CD14-positive monocyte (primary cell): Measurements from ENCODE around the gene ANGPTL2. TPM values are rescaled to one million over a fixed set of nuclear protein-coding genes. Genes with fewer than 3 reads are reported as not detected.

Source experiments
- DNase-seq, 3 donors: peaks; one replicate each; pipeline ENCODE4 v3.0.0-alpha.2; 2011 to 2022
- H2AFZ ChIP-seq: 2 replicates; pipeline ENCODE4 v1.6.0; 2012; ENCODE audit warnings: mild to moderate bottlenecking, low read depth, low read length, inconsistent platforms; ENCODE audit not compliant: insufficient read depth, poor library complexity, severe bottlenecking
- H3K27ac ChIP-seq, 2 donors: 1 replicate in 1 of 2; 2 replicates in 1 of 2; pipeline ENCODE4 v1.5.1; 2012 to 2013; ENCODE audit warnings: low read length in 2 of 2, control low read depth in 1 of 2, inconsistent platforms in 1 of 2, low read depth in 1 of 2, mild to moderate bottlenecking in 1 of 2
- H3K27me3 ChIP-seq, 2 donors: one replicate each; pipeline versions ENCODE4 v1.6.0 to v1.6.1; 2011 to 2013; ENCODE audit warnings: low read length in 2 of 2; ENCODE audit not compliant: control insufficient read depth in 2 of 2, insufficient read depth in 2 of 2
- H3K36me3 ChIP-seq, 2 donors: replicated peaks in 1 of 2; 1 replicate in 1 of 2; 2 replicates in 1 of 2; pipeline versions ENCODE4 v1.5.1 to v1.6.1; 2012 to 2013; ENCODE audit warnings: low read length in 2 of 2, control low read depth in 1 of 2, inconsistent platforms in 1 of 2, mild to moderate bottlenecking in 1 of 2; ENCODE audit not compliant: insufficient read depth in 2 of 2, control insufficient read depth in 1 of 2
- H3K4me1 ChIP-seq, 2 donors: 1 replicate in 1 of 2; 2 replicates in 1 of 2; pipeline versions ENCODE4 v1.5.1 to v1.6.1; 2012 to 2013; ENCODE audit warnings: low read length in 2 of 2, control low read depth in 1 of 2, inconsistent platforms in 1 of 2, mild to moderate bottlenecking in 1 of 2, moderate library complexity in 1 of 2; ENCODE audit not compliant: insufficient read depth in 2 of 2, control insufficient read depth in 1 of 2
- H3K4me2 ChIP-seq: replicated peaks from 2 replicates; pipeline ENCODE3; 2012; ENCODE audit warnings: low read length, moderate library complexity, mild to moderate bottlenecking; ENCODE audit not compliant: poor library complexity, severe bottlenecking; ENCODE audit errors: extremely low read depth
- H3K4me3 ChIP-seq, 3 experiments: fragments of 200-600 bp in 1 of 3; sonication (generic) in 1 of 3; replicated peaks in 1 of 3; 1 replicate in 2 of 3; 2 replicates in 1 of 3; pipeline ENCODE4 v1.5.1; 2011 to 2013; ENCODE audit warnings: low read length in 3 of 3, mild to moderate bottlenecking in 3 of 3, control low read depth in 2 of 3, low read depth in 2 of 3, inconsistent platforms in 1 of 3, moderate library complexity in 1 of 3
- H3K79me2 ChIP-seq: 2 replicates; pipeline ENCODE4 v1.6.0; 2012; ENCODE audit warnings: mild to moderate bottlenecking, control low read depth, inconsistent platforms, low read length, moderate library complexity; ENCODE audit not compliant: insufficient read depth
- H3K9ac ChIP-seq: 2 replicates; pipeline ENCODE4 v1.6.0; 2017; ENCODE audit warnings: low read length, mild to moderate bottlenecking; ENCODE audit not compliant: insufficient read depth, poor library complexity, severe bottlenecking
- H3K9me3 ChIP-seq, 2 donors: replicated peaks in 1 of 2; 1 replicate in 1 of 2; 2 replicates in 1 of 2; pipeline versions ENCODE4 v1.5.1 to v1.6.1; 2012 to 2013; ENCODE audit warnings: low read length in 2 of 2, control low read depth in 1 of 2; ENCODE audit not compliant: control insufficient read depth in 1 of 2, insufficient read depth in 1 of 2
- H4K20me1 ChIP-seq: 2 replicates; pipeline ENCODE4 v1.6.0; 2012; ENCODE audit warnings: mild to moderate bottlenecking, low read length, control low read depth, moderate library complexity; ENCODE audit not compliant: insufficient read depth
- H3K27ac Mint-ChIP-seq, 7 donors: one replicate each; pipeline ENCODE4 v1.8.0; 2020; ENCODE audit warnings: mild to moderate bottlenecking in 7 of 7, mixed read lengths in 7 of 7, moderate library complexity in 6 of 7, inconsistent platforms in 2 of 7
- H3K27me3 Mint-ChIP-seq, 3 donors: one replicate each; pipeline ENCODE4 v1.8.0; 2021 to 2022; ENCODE audit warnings: low read depth in 3 of 3, mild to moderate bottlenecking in 3 of 3, mixed read lengths in 3 of 3, moderate library complexity in 3 of 3, inconsistent platforms in 1 of 3
- H3K36me3 Mint-ChIP-seq, 2 donors: one replicate each; pipeline ENCODE4 v1.8.0; 2020; ENCODE audit warnings: mixed read lengths in 2 of 2, inconsistent platforms in 1 of 2, mild to moderate bottlenecking in 1 of 2
- H3K4me1 Mint-ChIP-seq: one replicate; pipeline ENCODE4 v1.8.0; 2020; ENCODE audit warnings: mild to moderate bottlenecking, mixed read lengths
- H3K4me3 Mint-ChIP-seq, 2 donors: one replicate each; pipeline ENCODE4 v1.8.0; 2020; ENCODE audit warnings: mild to moderate bottlenecking in 2 of 2, mixed read lengths in 2 of 2, moderate library complexity in 1 of 2
- H3K9me3 Mint-ChIP-seq, 7 donors: one replicate each; pipeline ENCODE4 v1.8.0; 2020 to 2022; ENCODE audit warnings: mixed read lengths in 7 of 7, mild to moderate bottlenecking in 6 of 7, moderate library complexity in 6 of 7, inconsistent platforms in 2 of 7
- CTCF ChIP-seq: fragments of 200-600 bp; IDR thresholded peaks from one replicate; pipeline ENCODE4 v1.8.0; 2022; ENCODE audit warnings: antibody characterized with exemption, mild to moderate bottlenecking
- WGBS: methylation state at CpG from one replicate; pipeline ENCODE4 v1.1.5; 2013; ENCODE audit warnings: missing lambda C conversion rate; ENCODE audit not compliant: insufficient coverage; 5-methylcytosine and 5-hydroxymethylcytosine counted together
- intact Hi-C, 2 donors: fragments of 100-400 bp; cut with micrococcal nuclease; formaldehyde crosslinking; loops; one replicate each; pipeline versions ENCODE4 v1.15.0 to v1.15.1; 2023
- polyA plus RNA-seq, 3 donors: library from polyadenylated mRNA; depleted of rRNA in 1 of 3; unstranded in 2 of 3; stranded (reverse) in 1 of 3; fragments of 300-500 nt in 2 of 3; fragments of >200 nt in 1 of 3; fragmentation: Illumina TruSeq in 2 of 3; gene quantifications; 1 replicate in 2 of 3; 2 replicates in 1 of 3; pipeline ENCODE4 v1.2.3, GENCODE V29; 2012 to 2021

ANGPTL2 gene
- polyA plus RNA-seq, 3 donors, result not detected

GRCh38 chr9:127126971-127127370 is 4.5 kb upstream of the ANGPTL2 start:
- Mint-ChIP-seq H3K4me3 (no peak overlapping the region), H3K27me3 (peaks cover 32 to 50% (median 50%) of the 10 kb centered on the region in 3 donors), H3K4me1 (peaks cover 28% of the 10 kb centered on the region), H3K9me3 (peaks cover 0 to 8% (median 1%) of the 10 kb centered on the region in 7 donors), H3K27ac (no peak overlapping the region), H3K36me3 (no peaks in the 10 kb centered on the region)
- intact Hi-C loops, result no loop called here
- Histone ChIP-seq H3K4me1 (peaks cover 8 to 10% of the 10 kb centered on the region in 2 donors), H3K9ac (no peak overlapping the region), H3K79me2 (no peaks in the 10 kb centered on the region), H4K20me1 (no peaks in the 10 kb centered on the region), H3K36me3 (no peaks in the 10 kb centered on the region), H2AFZ (no peak overlapping the region), H3K4me3 (no peak overlapping the region), H3K27me3 (peaks cover 12 to 42% of the 10 kb centered on the region in 2 donors), H3K27ac (no peak overlapping the region), H3K9me3 (peaks cover 2 to 3% of the 10 kb centered on the region in 2 donors), H3K4me2 (no peak overlapping the region)
- WGBS, result no CpG with 5 or more reads among the region's 1 CpG
- DNase-seq, result no peak
- TF ChIP-seq CTCF, result no peak

GRCh38 chr9:127124792-127125191 is 2.4 kb upstream of the ANGPTL2 start:
- Mint-ChIP-seq H3K9me3 (peaks cover 0 to 10% (median 1%) of the 10 kb centered on the region in 7 donors), H3K4me1 (peaks cover 16% of the 10 kb centered on the region), H3K27me3 (peaks cover 41 to 71% (median 63%) of the 10 kb centered on the region in 3 donors), H3K27ac (no peak overlapping the region), H3K36me3 (no peaks in the 10 kb centered on the region), H3K4me3 (peak overlapping the region in 1 of 2 donors; percentile 24)
- WGBS, result no CpG with 5 or more reads among the region's 2 CpGs
- Histone ChIP-seq H3K27me3 (peaks cover 24 to 55% of the 10 kb centered on the region in 2 donors), H3K36me3 (no peaks in the 10 kb centered on the region), H3K4me3 (no peak overlapping the region), H3K9ac (no peak overlapping the region), H3K4me2 (no peak overlapping the region), H3K79me2 (no peaks in the 10 kb centered on the region), H4K20me1 (no peaks in the 10 kb centered on the region), H3K9me3 (peaks cover 2 to 3% of the 10 kb centered on the region in 2 donors), H3K27ac (no peak overlapping the region), H2AFZ (no peak overlapping the region), H3K4me1 (peaks cover 0 to 3% of the 10 kb centered on the region in 2 donors)
- no peak for TF ChIP-seq CTCF
- intact Hi-C loops, result no loop called here
- no peak for DNase-seq
